ENCODE results near the gene ZBTB37.
"Not testable (repeated sequence)": the region's sequence is repeated elsewhere in the genome, so short reads cannot be mapped to it uniquely, and the experiment has no call there.

The ZBTB37 gene

GRCh38 chr1:173915596-173915995, 47.4 kb downstream of the ZBTB37 start:
- no peak for DNase-seq

GRCh38 chr1:173916667-173917066, 48.5 kb downstream of the ZBTB37 start:
- no peak for DNase-seq

- no peak for DNase-seq
Observed at GRCh38 chr1:173917149-173917548, 49.0 kb downstream of the ZBTB37 start, which contains the start of gene SERPINC1. Gene SERPINC1, minus strand, starts transcription at chr1:173917327. Its CDS starts 68 bp downstream, at chr1:173917259.

- no peak for DNase-seq
Observed at GRCh38 chr1:173917635-173918493, 49.7 kb downstream of the ZBTB37 start.

- no peak for DNase-seq
Observed at GRCh38 chr1:173920861-173921260, 52.7 kb downstream of the ZBTB37 start.

GRCh38 chr1:173925306-173926242, 57.4 kb downstream of the ZBTB37 start:
- DNase-seq, result no peak

GRCh38 chr1:173930541-173930940, 62.4 kb downstream of the ZBTB37 start:
- not testable (repeated sequence) for DNase-seq

GRCh38 chr1:173934440-173934839, 66.3 kb downstream of the ZBTB37 start:
- DNase-seq, result no peak

GRCh38 chr1:173937062-173937461, 68.9 kb downstream of the ZBTB37 start:
- DNase-seq, result no peak

GRCh38 chr1:173946380-173946921, 78.3 kb downstream of the ZBTB37 start:
- no peak for DNase-seq

GRCh38 chr1:173948594-173948993, 80.4 kb downstream of the ZBTB37 start:
- no peak for DNase-seq

Measured in NCI-H1092 (cell line).